D341Med (cell line): ENCODE measurements around the gene KRT6C.
"Not testable (repeated sequence)": the region's sequence is repeated elsewhere in the genome, so short reads cannot be mapped to it uniquely, and the experiment has no call there.

ENCODE experiments used
- DNase-seq: peaks from one replicate; pipeline ENCODE4 v3.0.0; 2012; ENCODE audit warnings: low spot score

The KRT6C gene

DNA sequence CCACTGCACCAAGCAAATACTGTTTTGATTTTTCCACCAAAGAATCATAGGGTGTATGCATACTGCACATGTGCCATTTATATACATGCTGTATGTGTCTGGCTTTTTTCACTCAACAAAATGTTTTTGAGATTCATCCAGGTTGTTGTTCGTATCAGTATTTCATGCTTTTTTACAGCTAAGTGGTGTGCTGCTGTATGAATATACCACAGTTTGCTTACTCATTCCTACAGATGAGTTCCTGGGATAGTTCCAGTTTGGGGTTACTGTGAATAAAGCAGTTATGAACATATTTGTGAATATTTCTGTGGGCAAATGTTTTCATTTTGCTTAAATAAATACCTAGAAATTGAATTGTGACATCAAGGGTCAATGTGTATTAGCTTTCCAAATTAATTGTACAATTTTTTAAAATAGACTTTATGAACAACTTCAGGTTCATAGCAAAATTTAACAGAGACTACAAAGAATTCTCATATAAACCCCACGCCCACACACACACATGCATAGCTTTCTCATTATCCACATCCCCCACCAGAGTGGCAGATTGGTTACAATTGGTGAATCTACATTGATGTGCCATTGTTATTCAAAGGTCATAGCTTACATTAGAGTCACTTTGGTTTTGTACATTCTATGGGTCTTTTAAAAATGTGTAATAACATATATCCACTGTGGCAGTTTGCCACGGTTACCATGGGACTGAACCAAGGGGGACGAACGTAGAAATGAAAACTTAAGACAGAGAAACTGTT is 26.4 kb upstream of the KRT6C start:
- no peak for DNase-seq

DNA sequence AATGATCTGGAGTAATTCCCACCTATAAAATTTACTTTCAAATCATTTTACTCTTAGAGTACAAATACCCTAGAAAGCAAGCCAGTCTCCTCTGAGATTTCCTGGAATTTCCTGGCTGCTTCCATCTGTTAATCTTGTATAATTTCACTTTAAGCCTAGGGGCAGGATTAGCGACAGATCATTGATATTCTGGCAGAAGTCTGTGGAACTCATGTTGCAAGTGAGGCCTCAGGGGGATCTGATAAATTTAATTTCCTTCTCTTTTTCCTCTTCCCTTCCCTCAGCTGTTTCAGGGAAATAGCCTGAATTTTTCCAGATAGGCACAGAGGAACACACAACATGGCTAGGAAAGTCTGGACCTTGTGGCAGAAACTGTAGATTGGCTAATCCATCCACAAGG is 25.3 kb upstream of the KRT6C start:
- no peak for DNase-seq

DNA sequence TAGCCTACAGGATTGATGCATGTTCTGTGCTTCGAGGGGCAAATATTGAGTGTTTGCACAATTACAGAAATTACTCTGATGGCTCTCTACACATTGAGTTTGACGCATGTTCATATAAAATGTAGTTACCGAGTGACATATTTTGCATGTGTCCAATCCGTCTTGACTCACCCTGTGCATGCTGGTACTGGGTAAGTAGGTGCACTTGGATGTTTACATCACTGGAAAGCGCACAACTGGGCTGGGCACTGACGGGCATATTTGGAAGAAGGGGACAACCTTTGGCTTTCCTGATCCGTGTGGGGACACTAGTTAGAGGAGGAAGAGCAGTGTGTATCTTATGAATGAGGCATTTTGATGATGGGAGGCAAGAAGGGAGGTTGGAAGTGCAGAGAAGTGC is 24.4 kb upstream of the KRT6C start:
- no peak for DNase-seq

DNA sequence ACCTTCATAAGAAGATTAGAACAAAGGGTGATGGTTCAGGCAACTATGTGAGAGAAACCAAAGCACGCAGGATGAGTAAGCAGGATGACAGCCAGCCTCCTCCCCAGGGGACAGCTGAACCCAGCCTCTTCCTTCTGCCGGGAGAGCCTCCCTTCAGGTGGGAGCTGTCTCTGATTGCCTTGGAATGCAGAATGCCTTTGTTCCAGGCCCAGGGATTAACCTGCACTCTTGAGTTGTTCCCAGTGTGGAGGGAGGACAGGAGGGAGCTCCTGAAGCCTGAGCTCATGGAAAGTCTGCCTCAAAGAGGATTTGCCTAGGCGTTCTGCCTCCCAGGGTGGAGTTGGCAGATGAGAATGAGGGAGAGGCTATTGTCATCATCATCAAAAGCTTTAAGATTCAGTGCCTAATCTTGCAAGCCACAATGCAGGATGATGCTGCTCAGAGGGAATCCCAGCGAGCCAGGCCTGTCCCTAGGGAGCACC is 23.0 kb upstream of the KRT6C start:
- no peak for DNase-seq

DNA sequence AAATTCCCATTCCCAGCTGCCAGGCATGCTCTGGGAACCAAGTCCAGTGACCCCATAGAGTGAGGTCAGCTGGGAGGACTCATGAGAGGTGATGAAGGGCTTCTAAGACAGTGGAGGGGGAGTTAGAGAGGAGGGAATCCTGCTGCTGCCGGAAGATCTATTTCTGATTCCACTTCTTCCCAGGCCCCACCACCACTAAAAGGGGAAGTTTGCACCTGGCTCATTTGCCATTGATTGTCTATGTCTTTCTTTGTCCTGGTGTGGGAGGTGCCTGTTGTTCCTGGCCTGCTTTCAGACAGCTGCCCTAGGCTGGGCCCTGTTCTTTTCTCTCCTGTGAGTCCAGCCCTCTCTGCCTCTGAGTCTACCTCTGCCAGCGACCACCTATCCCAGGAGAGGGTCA is 22.4 kb upstream of the KRT6C start:
- DNase-seq, result no peak

DNA sequence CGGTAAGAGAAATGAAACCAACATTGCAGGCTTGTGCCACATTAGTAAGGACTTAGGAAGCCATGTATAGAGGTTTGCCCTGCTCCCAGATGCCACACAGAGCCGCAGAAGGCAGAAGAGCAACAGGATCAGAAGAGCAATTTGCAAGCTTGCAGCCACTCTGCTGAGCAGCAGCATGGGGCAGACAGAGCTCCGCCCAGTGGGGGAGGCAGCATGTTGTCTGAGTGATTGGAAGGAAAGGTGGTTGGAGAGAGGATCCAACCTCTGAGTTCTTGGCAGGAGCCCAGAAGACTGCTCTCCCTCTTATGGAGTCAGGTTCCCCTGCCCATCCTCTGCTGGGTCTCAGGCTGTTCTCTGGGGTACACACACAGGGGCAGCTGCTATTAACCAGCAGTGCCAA is 21.8 kb upstream of the KRT6C start:
- peak; percentile 34 for DNase-seq

DNA sequence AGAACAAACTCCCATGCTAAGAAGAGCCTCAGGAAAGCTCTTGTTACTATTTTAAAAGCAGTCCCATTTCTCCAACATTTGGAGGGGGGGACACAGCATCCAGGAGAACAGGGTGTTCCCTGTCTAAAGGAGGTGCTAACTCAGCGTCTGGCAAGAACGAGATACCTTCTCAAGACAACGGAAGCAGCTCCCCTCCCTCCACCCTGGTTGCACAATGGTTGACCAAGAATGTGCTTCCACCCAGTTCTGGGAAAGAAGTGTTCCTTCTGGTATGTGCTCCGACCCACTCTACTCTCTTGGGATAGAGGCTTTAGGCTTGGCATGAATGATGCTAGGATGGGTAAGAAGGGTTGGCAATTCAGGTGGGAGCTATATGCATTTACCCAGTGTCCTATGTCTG is 20.9 kb upstream of the KRT6C start:
- DNase-seq, result no peak

DNA sequence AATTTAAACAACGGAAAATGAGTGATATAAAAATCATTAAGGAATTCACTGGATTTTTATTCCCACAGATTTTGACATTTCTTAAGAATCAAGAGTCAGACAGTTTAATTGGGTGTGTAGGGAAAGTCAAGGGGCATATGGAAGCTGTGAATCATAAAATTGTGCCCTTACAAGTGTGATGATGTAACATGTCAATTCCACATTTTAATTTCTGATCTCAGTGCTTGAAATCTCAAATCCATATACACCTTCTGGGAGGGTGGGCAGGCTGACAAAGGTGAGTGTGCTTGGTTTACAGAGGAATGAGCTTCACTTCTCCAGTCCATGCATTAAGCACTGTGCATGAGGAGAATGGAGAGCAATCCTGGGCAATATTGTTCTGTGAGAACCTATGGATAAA is 20.5 kb upstream of the KRT6C start:
- no peak for DNase-seq

DNA sequence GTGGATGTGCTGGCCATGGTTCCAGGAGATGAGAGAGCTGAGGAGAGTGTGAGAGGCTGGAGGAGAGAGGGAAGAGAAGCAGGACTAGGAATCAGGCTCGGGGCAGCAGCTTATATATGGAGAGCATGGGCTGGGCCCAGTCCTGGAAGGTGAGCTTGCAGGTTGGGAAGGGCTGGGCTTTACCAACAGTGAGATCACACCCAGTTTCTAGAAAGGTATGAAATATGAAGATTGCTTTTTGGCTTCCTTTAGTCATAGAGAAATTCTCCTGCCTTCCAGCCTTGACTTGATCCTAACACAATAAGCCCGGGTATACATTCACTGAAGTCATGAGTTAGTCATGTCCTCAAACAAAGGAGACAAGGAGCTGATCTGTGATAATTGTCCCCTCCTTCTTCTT is 19.6 kb upstream of the KRT6C start, which contains the start of gene KRT6A:
TSS of gene KRT6A (minus strand) at position 86 of the 400 bp plus-strand sequence. CDS start at position 17, 69 bp downstream.
- DNase-seq, result no peak

DNA sequence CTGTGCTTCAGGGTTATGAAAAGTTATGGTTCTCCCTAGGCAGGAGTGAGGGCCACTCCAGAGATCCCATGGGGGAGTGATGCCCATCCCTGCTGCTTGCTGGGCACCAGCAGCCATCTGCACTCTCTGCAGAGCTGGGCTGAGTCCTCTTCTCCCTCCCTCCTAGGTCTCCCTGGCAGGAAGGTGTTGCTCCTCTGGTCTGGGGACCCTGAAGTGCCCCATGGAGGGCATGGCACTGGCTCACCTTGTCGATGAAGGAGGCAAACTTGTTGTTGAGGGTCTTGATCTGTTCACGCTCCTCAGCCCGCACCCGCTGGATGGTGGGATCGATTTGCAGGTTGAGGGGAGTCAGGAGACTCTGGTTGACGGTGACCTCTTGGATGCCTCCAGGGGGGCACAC is 18.8 kb upstream of the KRT6C start:
- DNase-seq, result not testable (repeated sequence)

DNA sequence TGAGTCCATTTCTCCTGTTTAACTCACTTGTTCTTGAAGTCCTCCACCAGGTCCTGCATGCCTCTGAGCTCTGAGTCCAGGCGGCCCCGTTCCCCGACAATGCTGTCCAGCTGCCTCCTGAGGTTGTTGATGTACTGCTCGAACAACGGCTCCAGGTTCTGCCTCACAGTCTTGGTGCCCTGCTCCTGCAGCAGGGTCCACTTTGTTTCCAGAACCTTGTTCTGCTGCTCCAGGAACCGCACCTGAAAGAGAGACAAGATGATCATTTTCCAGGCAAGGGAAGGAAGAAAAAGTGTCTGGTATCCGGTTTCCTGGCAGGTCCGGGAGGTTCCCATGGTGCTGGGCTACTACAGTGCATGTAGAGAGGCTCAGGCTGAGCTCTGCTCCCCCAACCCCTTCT is 17.9 kb upstream of the KRT6C start:
- DNase-seq, result not testable (repeated sequence)

DNA sequence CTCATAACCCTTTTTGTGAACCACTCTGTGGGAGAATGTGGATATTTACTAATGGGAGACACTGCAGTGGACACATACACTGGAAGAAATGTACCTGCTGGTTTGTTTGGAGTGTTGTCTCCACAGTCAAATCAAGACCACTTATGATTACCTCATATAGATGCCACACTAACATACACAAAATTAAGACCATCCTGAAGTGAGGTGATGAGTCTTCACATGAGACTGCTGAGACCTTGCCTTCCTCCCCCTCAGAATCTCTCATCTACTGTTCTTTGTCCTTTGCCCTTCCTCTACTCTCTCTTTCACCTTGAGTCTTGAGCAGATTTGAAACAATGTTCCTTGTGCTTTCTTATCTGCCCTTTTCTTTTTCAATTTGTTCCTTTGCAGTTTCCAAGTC is 15.1 kb upstream of the KRT6C start:
- no peak for DNase-seq

DNA sequence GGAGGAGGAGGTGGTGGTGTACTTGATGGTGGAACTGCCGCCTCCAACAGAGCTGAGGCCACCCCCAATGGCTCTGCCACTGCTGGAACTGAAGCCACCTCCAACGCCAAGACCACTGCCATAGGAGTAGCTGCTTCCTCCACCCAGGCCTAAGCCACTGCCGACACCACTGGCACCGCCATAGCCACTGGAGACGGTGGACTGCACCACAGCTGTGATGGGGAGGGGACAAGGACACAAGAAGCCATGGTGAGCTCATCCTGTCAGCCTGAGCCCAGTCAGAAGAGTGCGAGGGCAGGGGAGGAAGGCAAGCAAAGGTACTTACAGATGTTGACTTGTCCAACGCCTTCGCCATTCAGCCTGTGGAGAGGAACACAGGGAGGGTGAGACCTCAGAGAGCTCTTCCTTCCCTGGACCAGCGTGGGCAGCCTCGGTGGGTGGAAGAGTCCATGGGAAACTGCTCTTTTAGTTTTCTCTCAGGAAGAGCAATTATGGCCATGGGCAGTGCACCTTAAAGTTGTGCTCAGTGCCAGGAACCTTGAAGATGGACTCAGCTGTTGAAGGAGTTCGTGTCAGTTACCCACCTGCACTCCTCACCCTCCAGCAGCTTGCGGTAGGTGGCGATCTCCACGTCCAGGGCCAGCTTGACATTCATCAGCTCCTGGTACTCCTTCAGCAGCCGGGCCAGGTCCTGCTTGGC is 14.3 kb upstream of the KRT6C start:
- DNase-seq, result not testable (repeated sequence)

DNA sequence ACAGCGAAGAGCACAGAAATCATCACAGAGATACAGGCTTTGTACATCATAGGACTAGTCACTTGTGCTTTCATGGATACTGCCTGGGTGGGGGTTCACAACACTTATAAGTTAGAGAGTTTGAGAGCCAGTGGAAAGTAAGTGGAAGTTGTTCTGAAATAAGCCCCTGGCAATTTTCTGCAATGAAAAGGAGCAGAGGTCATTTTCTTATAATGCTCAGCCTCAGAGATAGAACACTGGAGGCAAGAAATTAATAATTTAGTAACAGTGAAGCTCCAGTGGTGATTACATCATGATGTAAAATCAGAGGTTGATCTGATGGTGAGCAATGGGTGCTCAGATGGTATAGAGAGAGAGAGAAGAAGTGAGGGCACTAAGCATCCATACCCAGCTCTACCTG is 13.6 kb upstream of the KRT6C start:
- no peak for DNase-seq

DNA sequence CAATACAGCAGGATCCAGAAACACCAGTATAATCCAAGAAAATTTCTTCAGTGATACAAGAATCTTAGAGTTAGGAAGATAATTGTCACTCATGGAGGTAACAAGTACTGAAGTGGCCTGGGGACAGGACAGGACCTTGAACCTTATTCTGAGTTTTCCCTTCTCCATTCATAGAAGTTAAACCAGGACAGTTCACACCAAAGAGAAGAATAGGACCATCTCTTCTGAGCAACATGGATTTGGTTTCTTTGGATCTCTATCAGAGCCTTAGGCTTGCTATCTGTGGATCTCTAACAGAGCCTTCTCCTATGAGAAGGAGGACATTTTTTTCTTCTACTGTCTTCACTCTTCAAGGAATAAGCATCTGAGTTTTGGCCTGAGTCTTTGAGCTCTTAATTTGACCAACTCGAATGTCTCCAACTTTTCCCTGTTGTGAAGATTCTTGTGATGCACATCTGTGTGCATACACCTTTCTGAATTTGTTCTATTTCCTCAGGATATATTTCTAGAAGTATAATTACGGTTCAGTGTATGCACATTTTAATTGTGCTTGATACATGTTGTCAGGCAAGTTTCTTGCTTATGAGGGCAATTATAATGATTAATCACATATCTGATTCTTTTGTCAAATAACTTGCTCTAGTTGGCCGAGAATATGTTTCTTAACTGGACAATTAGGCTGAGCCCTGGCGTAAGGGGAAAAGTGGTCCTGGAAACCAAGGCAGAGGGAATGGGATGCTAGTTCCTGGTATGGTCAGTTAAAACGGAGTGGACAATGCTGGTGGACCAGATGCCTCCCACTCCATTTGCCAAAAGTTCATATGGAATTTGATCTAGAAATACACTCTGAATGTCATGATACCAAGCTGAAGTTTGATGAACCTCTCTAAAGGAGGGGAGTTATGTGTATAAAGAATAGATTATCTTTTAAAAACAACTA is 12.8 kb upstream of the KRT6C start:
- no peak for DNase-seq

DNA sequence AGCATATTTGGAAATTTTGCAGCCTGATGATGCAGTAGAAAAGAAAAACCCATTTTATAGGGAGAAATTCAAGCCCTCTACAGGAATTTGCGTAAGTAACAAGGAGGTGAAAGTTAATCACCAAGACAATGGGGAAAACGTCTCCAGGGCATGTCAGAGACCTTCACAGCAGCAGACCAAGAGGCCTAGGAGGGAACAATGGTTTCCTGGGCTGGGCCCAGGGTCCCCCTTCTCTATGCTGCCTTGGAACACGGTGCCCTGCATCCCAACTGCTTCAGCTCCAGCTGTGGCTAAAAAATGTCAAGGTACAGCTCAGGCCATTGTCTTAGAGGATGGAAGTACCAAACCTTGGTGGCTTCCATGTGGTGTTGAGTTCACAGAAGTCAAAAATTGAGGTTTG is 6.5 kb upstream of the KRT6C start:
- no peak for DNase-seq

DNA sequence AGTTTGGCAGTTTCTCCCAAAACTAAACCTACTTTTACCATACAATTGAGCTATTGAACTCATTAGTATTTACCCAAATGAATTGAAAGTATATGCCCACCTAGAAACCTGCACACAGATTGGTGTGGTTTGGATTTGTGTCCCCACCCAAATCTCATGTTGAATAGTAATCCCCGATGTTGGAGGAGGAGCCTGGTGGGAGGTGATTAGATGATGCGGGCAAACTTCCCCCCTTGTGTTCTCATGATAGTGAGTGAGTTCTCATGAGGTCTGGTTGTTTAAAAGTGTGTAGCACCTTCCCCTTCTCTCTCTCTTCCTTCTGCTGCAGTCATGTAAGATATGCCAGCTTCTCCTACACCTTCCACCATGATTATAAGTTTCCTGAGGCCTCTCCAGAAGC is 4.0 kb upstream of the KRT6C start:
- DNase-seq, result no peak

DNA sequence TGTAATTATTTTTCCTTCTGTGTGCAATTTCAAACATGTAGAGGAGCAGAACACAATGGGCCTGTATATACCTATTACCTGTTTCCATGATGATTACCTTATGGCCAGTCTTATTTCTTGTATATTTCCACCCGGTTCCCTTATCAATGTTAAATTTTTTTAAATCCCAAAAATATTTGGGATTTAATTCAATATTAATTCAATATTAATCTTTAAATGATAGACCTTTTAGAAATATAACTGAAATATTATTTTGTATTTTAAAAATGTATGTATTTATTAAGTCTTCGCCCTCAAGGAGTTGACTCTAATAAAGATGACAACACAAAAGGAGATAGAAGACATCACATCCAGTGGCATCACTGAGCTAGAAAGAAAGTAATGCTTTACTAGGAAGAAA is 607 bp upstream of the KRT6C start:
- no peak for DNase-seq

DNA sequence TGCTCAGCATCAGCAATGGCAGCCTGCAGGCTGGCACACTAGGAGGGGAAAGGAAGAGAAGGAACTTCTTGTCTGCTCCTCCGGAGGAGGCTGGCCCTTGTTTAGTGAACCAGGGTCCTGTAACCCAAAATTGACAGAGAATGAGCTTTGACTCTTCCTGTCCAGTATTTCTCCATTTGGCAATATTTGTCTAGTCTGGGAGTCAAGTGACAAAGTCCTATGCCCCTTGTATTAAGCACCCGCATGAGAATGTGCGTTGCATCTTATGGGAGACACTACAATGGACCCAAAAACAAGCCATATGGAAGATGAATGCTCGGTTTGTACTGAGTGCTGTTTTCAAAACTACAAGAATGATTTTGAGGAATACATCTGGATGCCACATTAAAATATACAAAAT is 3.8 kb downstream of the KRT6C start:
- no peak for DNase-seq

DNA sequence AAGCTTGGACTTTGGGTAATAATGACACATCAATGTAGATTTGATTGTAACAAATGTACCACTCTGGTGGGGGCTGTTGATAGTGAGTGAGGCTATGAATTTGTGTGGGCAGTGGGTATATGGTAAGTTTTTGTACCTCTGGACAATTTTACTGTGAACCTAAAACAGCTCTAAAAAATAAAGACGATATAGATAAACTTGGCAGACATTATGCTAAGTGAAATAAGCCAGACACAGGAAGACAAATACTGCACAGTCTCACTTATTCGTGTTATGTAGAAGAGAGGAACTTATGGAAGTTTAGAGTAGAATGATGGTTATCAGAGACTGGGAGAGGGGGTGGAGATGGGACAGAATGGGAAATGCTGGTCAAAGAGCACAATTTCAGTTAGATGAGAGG is 8.7 kb downstream of the KRT6C start:
- no peak for DNase-seq

DNA sequence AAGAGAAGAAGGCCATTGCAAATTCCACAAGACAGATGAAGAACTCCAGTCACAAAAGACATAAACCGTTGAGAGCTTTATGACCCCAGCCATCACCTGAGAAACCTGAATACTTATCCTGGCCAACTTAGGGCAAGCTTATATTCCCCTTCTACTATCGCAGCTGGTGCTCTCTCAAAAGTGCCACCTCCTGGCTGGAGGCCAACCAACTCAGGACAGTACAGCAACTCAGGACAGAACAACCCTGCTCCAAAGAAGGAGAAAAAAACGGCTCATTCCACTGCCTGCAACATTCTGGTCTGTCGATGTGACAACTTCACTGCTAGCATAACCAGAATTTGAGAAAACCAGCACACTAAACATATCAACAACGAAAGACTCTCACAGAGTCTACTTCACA is 11.9 kb downstream of the KRT6C start:
- DNase-seq, result no peak

DNA sequence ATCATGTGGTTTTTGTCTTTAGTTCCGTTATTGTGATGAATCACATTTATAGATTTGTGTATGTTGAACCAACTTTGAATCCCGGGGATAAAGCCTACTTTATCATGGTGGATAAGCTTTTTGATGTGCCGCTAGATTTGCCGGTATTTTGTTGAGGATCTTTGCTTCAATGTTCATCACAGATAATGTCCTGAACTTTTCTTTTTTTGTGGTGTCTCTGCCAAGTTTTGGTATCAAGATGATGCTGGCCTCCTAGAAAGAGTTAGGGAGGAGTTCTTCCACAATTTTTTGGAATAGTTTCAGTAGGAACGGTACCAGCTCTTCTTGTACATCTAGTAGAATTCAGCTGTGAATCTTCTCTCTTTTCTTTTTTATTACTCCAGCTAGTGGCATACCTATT is 14.7 kb downstream of the KRT6C start:
- DNase-seq, result no peak

DNA sequence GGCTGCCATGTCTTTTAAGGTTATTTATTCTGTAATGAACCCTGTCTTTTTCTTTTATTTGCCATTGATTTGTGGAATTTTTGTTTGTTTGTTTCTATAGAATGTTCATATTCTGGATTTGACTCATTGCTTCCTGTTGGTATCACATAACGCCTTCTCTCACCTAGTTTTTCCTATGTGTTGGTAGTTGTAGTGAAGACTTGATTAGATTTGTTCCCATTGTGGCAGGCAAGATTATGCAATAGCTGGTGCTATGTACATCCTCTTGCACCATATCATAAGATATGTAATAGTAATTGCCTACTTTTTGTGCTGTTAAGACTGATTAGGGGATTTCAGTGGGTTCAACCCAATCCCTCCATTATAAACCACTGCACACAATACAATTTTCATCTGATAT is 17.8 kb downstream of the KRT6C start:
- no peak for DNase-seq
